SHP77 (cell line): ENCODE results near the gene ELMO2.
A peak's percentile ranks its signal among the peaks of the same experiment; 100 is the strongest.

Experiments used
- DNase-seq, 2 experiments: peaks; one replicate each; lab custom pipeline; 2025; lab: John Stamatoyannopoulos, UW

Gene ELMO2

GRCh38 chr20:46367967-46368901 lies 38.2 kb downstream of the ELMO2 start:
- DNase-seq, result no peak

GRCh38 chr20:46367234-46367633 lies 39.2 kb downstream of the ELMO2 start:
- DNase-seq, result no peak

GRCh38 chr20:46366826-46367225 lies 39.6 kb downstream of the ELMO2 start:
- DNase-seq, result no peak

GRCh38 chr20:46365487-46366220 lies 40.8 kb downstream of the ELMO2 start:
- DNase-seq, result no peak

DNA sequence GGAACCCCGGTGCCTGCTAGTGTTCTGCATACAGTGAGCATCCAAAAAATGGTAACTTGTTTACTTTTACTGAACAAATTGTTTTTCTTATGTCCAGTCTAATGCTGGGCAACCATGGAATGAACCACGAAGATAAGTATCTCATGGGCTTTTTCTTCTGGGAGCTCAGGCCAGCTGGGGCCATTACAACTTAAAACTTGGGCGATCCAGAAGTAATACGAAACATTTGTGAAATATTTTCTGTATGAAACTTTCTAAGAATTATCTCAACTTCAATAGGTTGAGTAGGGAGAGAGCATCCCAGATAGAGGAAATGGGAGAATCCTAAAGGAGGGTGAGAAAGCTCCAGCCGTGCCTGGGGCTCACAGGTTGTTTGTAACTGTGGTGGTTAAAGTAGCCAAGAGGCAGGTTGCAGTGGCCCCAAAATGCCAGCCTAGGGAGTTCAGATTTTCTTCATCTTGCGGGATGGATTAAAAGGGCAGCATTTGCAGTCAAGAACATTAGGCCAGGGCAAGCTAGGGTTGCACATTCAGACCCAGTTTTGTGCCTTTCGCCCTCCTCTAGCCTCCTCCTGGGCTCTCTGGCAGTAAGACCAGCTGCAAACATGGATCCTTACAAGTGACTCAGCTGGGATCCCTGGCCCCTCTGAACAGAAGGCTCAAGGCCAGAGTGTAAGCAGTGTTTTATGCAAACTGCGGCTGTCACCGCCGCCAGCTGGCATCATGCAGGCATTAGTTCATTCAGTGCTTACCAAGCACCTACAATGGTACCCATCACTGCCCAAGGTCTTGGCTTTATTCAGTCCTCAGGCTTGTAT lies 41.5 kb downstream of the ELMO2 start:
- no peak for DNase-seq

DNA sequence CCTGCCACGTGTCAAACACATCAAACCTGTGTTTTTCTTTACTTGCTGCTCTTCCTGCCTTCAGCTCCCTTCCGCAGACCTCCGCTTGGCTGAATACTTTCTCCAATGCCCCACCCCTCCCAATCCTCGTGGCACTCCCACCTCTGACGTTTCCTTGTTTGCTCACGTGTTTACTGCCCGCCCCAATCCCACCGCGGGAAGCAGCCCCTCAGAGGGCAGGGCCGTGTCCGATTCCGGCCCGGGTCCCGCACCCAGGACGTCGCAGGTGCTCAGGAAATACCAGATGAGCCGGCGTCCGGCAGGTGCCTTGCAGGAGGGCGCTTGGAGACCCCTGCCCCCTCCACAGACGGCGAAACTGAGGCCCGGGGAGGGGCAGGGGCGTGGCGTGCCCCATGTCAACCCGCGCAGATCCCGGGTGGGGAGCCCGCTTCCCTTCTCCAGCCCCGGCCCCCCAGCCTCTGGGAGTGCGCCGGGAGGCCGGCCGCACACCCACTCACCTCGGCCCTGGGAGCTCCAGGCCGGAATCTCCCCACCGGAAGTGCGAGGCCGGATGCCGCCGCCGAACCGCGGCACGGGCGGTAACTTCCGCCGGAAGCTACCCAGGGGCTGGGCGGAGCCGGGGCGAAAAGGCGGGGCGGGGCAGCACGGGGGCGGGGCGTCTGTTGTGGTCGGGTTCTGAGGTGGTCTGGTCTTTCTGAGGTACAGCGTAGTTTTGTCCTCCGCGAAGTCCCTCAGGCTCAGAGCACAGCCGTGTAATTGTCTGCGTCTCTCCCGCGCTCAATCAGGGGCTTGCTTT lies 42.3 kb downstream of the ELMO2 start:
- DNase-seq, result peak; percentile 69 to 84

- DNase-seq, result no peak
Observed at GRCh38 chr20:46362921-46363867, 43.2 kb downstream of the ELMO2 start.

- DNase-seq, result no peak
Observed at GRCh38 chr20:46361811-46362210, 44.6 kb downstream of the ELMO2 start.

GRCh38 chr20:46361381-46361780 lies 45.0 kb downstream of the ELMO2 start:
- DNase-seq, result no peak

DNA sequence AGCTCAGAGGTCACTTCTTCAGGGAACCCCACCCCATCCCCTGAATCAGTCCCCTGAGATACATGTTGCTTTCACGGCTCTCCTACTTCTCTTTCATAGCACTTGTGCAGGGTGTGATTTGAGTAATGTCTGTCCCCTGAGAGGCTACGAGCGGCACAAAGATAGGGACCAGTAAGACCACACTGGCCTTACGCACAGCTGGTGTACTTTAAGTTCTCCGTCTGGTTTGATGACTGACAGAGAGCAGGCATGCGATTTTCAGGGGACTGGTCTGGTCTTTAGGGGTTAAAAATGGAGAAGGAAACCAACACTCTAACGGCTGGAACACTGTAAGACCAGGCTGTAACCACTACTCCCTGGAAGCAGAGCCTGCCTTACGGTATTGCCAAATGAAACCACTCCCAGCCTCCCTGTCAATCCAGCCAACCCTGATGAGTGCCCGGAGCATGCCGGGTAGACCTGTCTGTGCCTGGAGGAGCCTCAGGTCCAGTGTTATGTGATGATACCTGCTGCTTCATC lies 47.1 kb downstream of the ELMO2 start:
- no peak for DNase-seq

GRCh38 chr20:46358346-46359058 lies 47.9 kb downstream of the ELMO2 start:
- DNase-seq, result no peak

GRCh38 chr20:46357030-46357514 lies 49.3 kb downstream of the ELMO2 start:
- DNase-seq, result no peak

DNA sequence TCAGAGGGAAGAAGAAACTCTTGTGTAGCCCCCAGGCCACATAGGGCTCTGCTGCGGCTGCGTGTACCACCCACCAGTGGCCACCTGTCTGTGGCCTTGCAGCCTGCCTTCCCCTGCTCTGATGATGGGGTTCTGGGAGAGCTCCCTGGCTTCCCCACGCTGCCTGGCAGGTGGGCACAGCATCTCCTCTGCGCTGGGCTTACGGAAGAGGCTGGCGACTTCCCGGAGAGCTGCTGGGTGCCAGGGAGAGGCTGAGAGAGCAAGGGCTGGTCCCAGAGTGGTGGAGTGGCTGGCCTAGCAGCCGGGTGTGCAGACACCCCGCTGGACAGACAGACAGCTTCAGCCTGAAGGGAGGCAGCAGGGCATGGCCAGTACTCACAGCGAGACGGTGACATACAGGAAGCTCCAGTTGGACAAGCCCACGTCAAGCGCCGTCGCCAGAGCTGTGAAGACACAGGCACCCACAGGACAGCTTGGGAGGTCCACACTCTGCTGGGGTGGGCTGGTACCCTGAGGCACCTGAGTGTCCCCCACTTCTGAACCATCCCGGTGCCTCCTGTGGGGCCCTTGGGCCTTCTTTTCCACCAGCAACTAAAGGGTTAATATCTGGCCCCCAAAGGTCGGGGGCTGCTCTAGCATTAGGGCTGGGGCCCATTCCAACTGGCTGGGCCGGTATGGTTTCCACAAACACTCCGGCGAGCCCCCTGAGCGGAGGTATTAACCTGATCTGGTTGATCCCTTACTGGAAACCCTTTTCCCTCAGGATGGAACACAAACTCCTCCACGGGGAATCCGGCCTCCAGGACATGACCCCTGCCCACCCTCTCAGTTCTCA lies 50.0 kb downstream of the ELMO2 start:
- no peak for DNase-seq

- DNase-seq, result no peak
Observed at GRCh38 chr20:46355778-46356177, 50.6 kb downstream of the ELMO2 start.

GRCh38 chr20:46354920-46355654 lies 51.3 kb downstream of the ELMO2 start:
- DNase-seq, result no peak

GRCh38 chr20:46354207-46354555 lies 52.2 kb downstream of the ELMO2 start:
- no peak for DNase-seq

DNA sequence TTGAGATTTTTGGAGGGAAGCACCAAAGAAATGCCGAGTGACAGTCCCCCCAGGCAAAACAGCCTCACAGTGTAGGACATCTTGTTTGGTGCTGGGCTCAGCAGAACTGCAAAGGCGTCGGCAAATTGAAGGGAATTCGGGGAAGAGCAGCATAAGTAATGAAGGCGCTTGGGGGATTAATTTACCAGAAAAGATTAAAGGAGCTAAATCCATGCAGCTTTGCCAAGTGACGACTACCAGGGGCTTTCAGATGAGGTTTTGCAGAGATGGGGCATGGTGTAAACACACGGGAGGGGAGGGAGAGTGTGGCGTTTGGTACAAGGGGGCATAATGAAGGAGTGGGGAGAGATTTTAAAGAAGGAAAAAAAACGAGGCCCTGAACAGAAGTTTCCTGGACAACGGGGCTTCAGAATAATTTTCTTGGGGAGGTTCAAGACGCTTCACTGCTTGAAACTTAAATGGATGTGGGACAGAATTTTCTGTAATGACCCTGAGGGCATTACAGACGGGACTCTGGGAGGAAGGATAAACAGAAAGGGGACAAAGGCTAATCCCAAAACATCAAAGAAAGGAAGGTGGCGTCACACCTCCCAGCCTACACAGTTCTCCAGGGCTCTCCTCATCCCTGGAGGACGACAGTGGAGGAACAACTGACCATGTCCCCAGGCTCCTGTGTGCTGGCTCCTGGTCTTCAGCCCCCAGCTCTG lies 52.8 kb downstream of the ELMO2 start:
- no peak for DNase-seq
